ENCODE data around the gene TEX13A. TPM values are rescaled to one million over a fixed set of nuclear protein-coding genes. Genes with fewer than 3 reads are reported as not detected.

Gene TEX13A
- total and polyA plus RNA-seq, 9 of the 15 experiments (the other 6 are each of a cell fraction or from before 2014, with no cell fraction given): 0.23 TPM; not detected in 8

DNA sequence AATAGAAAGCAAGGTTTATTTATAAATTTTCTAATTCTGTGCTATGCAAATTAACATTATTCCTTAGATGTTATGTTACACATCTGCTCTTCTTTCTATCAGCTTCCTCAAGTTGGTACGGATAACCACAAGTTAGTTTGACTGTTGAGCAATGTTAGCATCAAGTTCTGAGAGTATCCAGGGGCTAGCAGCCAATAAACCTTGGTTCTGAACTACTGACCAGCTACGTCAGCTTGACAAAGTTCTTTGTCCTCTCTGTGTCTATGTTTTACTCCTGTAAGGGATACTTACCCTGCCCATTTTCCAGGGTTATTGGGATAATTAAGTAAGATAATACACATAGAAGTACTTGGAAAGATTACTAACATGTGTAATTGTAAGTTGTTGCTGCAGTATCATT lies 8.1 kb upstream of the TEX13A start:
- no peaks in the 10 kb centered on the region for H4K20me1 ChIP-seq (replicated peaks; ENCODE audit: control insufficient read depth, insufficient read depth, low read length)
- TF ChIP-seq RAD21 (CRISPR knock-in tag; conservative IDR thresholded peaks at IDR 0.05 in 1 of 2, IDR thresholded peaks at IDR 0.05 in 1 of 2): no peak
- no peak for TF ChIP-seq JUNB (CRISPR knock-in tag; conservative IDR thresholded peaks at IDR 0.05)
- TF ChIP-seq, protein P1, sequence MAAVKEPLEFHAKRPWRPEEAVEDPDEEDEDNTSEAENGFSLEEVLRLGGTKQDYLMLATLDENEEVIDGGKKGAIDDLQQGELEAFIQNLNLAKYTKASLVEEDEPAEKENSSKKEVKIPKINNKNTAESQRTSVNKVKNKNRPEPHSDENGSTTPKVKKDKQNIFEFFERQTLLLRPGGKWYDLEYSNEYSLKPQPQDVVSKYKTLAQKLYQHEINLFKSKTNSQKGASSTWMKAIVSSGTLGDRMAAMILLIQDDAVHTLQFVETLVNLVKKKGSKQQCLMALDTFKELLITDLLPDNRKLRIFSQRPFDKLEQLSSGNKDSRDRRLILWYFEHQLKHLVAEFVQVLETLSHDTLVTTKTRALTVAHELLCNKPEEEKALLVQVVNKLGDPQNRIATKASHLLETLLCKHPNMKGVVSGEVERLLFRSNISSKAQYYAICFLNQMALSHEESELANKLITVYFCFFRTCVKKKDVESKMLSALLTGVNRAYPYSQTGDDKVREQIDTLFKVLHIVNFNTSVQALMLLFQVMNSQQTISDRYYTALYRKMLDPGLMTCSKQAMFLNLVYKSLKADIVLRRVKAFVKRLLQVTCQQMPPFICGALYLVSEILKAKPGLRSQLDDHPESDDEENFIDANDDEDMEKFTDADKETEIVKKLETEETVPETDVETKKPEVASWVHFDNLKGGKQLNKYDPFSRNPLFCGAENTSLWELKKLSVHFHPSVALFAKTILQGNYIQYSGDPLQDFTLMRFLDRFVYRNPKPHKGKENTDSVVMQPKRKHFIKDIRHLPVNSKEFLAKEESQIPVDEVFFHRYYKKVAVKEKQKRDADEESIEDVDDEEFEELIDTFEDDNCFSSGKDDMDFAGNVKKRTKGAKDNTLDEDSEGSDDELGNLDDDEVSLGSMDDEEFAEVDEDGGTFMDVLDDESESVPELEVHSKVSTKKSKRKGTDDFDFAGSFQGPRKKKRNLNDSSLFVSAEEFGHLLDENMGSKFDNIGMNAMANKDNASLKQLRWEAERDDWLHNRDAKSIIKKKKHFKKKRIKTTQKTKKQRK (IDR thresholded peaks at IDR 0.05; ENCODE audit: borderline replicate concordance, low read depth, low read length): no peak
- no peak for TF ChIP-seq KAT7 (CRISPR knock-in tag; IDR thresholded peaks at IDR 0.05; ENCODE audit: borderline replicate concordance)
- no peak for TF ChIP-seq ZNF175 (CRISPR knock-in tag; IDR thresholded peaks at IDR 0.05; ENCODE audit: low read depth)
- TF ChIP-seq SREBF2 (CRISPR knock-in tag; IDR thresholded peaks at IDR 0.05): no peak
- TF ChIP-seq ESRRA (IDR thresholded peaks at IDR 0.05; ENCODE audit: borderline replicate concordance, low read depth): no peak
- TF ChIP-seq, protein P2, sequence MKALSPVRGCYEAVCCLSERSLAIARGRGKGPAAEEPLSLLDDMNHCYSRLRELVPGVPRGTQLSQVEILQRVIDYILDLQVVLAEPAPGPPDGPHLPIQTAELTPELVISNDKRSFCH (CRISPR knock-in tag; IDR thresholded peaks at IDR 0.05): no peak
- TF ChIP-seq, protein P2 (tag; IDR thresholded peaks at IDR 0.05): no peak
- no peak for TF ChIP-seq ZNF445 (CRISPR knock-in tag; IDR thresholded peaks at IDR 0.05; ENCODE audit: low read depth)
- TF ChIP-seq HDGF (IDR thresholded peaks at IDR 0.05): no peak
- TF ChIP-seq, protein P3, sequence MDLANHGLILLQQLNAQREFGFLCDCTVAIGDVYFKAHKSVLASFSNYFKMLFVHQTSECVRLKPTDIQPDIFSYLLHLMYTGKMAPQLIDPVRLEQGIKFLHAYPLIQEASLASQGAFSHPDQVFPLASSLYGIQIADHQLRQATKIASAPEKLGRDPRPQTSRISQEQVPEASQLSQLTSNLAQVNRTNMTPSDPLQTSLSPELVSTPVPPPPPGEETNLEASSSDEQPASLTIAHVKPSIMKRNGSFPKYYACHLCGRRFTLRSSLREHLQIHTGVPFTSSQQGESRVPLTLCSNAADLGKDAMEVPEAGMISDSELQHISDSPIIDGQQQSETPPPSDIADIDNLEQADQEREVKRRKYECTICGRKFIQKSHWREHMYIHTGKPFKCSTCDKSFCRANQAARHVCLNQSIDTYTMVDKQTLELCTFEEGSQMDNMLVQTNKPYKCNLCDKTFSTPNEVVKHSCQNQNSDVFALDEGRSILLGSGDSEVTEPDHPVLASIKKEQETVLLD (IDR thresholded peaks at IDR 0.05): no peak
- no peak for TF ChIP-seq ZNF668 (CRISPR knock-in tag; IDR thresholded peaks at IDR 0.05)
- TF ChIP-seq DMBX1 (CRISPR knock-in tag; IDR thresholded peaks at IDR 0.05; ENCODE audit: borderline replicate concordance): no peak
- TF ChIP-seq NCOA6 (IDR thresholded peaks at IDR 0.05): no peak
- no peak overlapping the region for H3K4me3 ChIP-seq
- H3K36me3 ChIP-seq (ENCODE audit: control insufficient read depth, insufficient read depth, low read length): no peaks in the 10 kb centered on the region
- ATAC-seq (no peak), DNase-seq (ENCODE audit: extremely low read depth in 1 of 4, low spot score in 3 of 4) (no peak), FAIRE-seq (no peak)
- no peaks in the 10 kb centered on the region for H3K27me3 ChIP-seq (ENCODE audit: control insufficient read depth in 2 of 2, insufficient read depth in 2 of 2, low read length in 2 of 2)
- H3K9me1 ChIP-seq (ENCODE audit: control insufficient read depth, insufficient read depth, low read length): no peaks in the 10 kb centered on the region
- ChIA-PET CTCF (ENCODE audit: low intra/inter-chr PET ratio) (no interaction called here), POLR2A (no interaction called here)
- no TSS peak for BruUV-seq (replicated peaks)
- in situ Hi-C loops (cut with MboI) (no loop called here), intact Hi-C loops (cut with micrococcal nuclease) (no loop called here)
- no peak overlapping the region for H3K4me2 ChIP-seq (ENCODE audit: insufficient read depth, low read length)
- H3K4me1 ChIP-seq (replicated peaks in 1 of 2; ENCODE audit: control insufficient read depth in 2 of 2, insufficient read depth in 2 of 2, low read length in 2 of 2): no peaks in the 10 kb centered on the region
- no peaks in the 10 kb centered on the region for H3K9me3 ChIP-seq (replicated peaks; ENCODE audit: control insufficient read depth, insufficient read depth, low read depth, low read length)
- no peak overlapping the region for H3K27ac ChIP-seq (ENCODE audit: extremely low read depth, low read depth, low read length)
- H3K79me2 ChIP-seq (ENCODE audit: control insufficient read depth, insufficient read depth, low read length): no peaks in the 10 kb centered on the region
- no peak overlapping the region for H2AFZ ChIP-seq (ENCODE audit: low read depth, low read length)
- no peak overlapping the region for H3K9ac ChIP-seq (ENCODE audit: insufficient read depth in 1 of 2, low read depth in 2 of 2, low read length in 2 of 2)
- 0% methylated on average over 2 of the region's 2 CpGs for WGBS (ENCODE audit: insufficient coverage, low coverage, missing lambda C conversion rate)

Data from K562 (cell line).